HCT116 (cell line): ENCODE results near the gene IQCN.

ENCODE experiments used
- CBX3 ChIP-seq: IDR thresholded peaks from 2 replicates; pipeline ENCODE4 v1.6.1; 2012; ENCODE audit warnings: low read depth
- EGR1 ChIP-seq: IDR thresholded peaks from 2 replicates; pipeline ENCODE4 v1.6.1; 2012; ENCODE audit warnings: low read depth
- EZH2 ChIP-seq: fragments of 200-600 bp; sonication (generic); IDR thresholded peaks from 2 replicates; pipeline ENCODE4 v1.6.1; 2017; ENCODE audit warnings: antibody characterized with exemption, mixed run types
- JUND ChIP-seq: IDR thresholded peaks from 2 replicates; pipeline ENCODE4 v1.6.1; 2012
- POLR2A ChIP-seq: IDR thresholded peaks from 2 replicates; pipeline ENCODE4 v1.7.0; 2011; ENCODE audit warnings: borderline replicate concordance; ENCODE audit not compliant: insufficient read depth, insufficient read length; ENCODE audit errors: extremely low read depth
- RAD21 ChIP-seq: IDR thresholded peaks from 2 replicates; pipeline ENCODE4 v1.6.1; 2012; ENCODE audit warnings: low read depth, mild to moderate bottlenecking
- SIN3A ChIP-seq: IDR thresholded peaks from 2 replicates; pipeline ENCODE4 v1.6.1; 2012; ENCODE audit warnings: low read depth
- SP1 ChIP-seq: IDR thresholded peaks from 2 replicates; pipeline ENCODE4 v1.6.1; 2012; ENCODE audit warnings: low read depth
- YY1 ChIP-seq: IDR thresholded peaks from 2 replicates; pipeline ENCODE4 v1.6.1; 2011; ENCODE audit warnings: low read length, low read depth, moderate library complexity, mild to moderate bottlenecking; ENCODE audit not compliant: insufficient replicate concordance; ENCODE audit errors: extremely low read depth
- TF ChIP-seq, protein P1 (sequence below), 3 experiments: fragments of 200-600 bp in 1 of 3; sonication (generic) in 1 of 3; IDR thresholded peaks in 2 of 3; conservative IDR thresholded peaks in 1 of 3; 2 replicates each; pipeline ENCODE4 v1.5.1; 2012 to 2017; ENCODE audit warnings: low read depth in 2 of 3, low read length in 2 of 3, antibody characterized with exemption in 1 of 3, borderline replicate concordance in 1 of 3, control low read depth in 1 of 3, mild to moderate bottlenecking in 1 of 3, mixed read lengths in 1 of 3, mixed run types in 1 of 3, moderate library complexity in 1 of 3; ENCODE audit not compliant: insufficient read depth in 1 of 3
- TF ChIP-seq, protein P2 (sequence below): IDR thresholded peaks from 2 replicates; pipeline ENCODE4 v1.6.1; 2012
- TF ChIP-seq, protein P3 (sequence below): IDR thresholded peaks from 2 replicates; pipeline ENCODE4 v1.6.1; 2012; ENCODE audit warnings: low read depth

DNA sequence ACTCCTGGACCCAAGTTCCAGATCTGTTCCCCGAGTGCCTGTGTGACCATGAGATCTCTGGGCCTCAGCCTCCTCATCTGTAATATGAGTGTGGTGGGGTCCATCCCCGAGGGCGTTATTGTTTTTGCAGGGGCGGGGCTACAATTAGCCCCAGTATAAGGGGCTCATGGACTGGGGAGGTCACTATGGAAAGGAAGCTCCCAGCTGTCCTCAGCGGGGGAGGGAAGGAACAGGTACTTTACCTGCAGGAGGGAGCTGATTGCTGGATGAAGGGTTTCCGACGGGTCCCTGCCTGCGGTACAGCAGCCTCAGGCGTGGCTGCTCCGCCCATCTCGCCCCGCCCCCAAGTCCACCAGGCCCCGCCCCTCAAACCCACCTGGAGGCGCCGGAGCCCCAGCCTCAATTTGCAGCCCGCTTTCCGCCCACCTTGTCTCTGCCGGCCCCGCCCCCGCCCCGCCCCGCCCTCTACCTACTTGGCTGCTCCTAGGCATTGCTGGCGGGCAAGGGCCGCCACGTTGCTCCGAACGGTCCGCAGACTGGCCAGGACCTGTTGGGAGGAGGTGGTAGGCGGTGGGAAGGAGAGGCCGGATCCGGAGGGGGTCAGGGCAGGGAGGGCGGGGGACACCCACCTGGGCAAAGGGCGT, 53.5 kb downstream of the IQCN start:
- TF ChIP-seq, protein P1, sequence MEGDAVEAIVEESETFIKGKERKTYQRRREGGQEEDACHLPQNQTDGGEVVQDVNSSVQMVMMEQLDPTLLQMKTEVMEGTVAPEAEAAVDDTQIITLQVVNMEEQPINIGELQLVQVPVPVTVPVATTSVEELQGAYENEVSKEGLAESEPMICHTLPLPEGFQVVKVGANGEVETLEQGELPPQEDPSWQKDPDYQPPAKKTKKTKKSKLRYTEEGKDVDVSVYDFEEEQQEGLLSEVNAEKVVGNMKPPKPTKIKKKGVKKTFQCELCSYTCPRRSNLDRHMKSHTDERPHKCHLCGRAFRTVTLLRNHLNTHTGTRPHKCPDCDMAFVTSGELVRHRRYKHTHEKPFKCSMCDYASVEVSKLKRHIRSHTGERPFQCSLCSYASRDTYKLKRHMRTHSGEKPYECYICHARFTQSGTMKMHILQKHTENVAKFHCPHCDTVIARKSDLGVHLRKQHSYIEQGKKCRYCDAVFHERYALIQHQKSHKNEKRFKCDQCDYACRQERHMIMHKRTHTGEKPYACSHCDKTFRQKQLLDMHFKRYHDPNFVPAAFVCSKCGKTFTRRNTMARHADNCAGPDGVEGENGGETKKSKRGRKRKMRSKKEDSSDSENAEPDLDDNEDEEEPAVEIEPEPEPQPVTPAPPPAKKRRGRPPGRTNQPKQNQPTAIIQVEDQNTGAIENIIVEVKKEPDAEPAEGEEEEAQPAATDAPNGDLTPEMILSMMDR (IDR thresholded peaks at IDR 0.05 in 2 of 3, conservative IDR thresholded peaks at IDR 0.05 in 1 of 3; ENCODE audit: borderline replicate concordance in 1 of 3, insufficient read depth in 1 of 3, low read depth in 2 of 3, low read length in 2 of 3) = no peak
- no peak for TF ChIP-seq POLR2A
- TF ChIP-seq, protein P2, sequence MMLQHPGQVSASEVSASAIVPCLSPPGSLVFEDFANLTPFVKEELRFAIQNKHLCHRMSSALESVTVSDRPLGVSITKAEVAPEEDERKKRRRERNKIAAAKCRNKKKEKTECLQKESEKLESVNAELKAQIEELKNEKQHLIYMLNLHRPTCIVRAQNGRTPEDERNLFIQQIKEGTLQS = no peak
- TF ChIP-seq SIN3A = no peak
- no peak for TF ChIP-seq SP1
- no peak for TF ChIP-seq RAD21
- TF ChIP-seq, protein P3, sequence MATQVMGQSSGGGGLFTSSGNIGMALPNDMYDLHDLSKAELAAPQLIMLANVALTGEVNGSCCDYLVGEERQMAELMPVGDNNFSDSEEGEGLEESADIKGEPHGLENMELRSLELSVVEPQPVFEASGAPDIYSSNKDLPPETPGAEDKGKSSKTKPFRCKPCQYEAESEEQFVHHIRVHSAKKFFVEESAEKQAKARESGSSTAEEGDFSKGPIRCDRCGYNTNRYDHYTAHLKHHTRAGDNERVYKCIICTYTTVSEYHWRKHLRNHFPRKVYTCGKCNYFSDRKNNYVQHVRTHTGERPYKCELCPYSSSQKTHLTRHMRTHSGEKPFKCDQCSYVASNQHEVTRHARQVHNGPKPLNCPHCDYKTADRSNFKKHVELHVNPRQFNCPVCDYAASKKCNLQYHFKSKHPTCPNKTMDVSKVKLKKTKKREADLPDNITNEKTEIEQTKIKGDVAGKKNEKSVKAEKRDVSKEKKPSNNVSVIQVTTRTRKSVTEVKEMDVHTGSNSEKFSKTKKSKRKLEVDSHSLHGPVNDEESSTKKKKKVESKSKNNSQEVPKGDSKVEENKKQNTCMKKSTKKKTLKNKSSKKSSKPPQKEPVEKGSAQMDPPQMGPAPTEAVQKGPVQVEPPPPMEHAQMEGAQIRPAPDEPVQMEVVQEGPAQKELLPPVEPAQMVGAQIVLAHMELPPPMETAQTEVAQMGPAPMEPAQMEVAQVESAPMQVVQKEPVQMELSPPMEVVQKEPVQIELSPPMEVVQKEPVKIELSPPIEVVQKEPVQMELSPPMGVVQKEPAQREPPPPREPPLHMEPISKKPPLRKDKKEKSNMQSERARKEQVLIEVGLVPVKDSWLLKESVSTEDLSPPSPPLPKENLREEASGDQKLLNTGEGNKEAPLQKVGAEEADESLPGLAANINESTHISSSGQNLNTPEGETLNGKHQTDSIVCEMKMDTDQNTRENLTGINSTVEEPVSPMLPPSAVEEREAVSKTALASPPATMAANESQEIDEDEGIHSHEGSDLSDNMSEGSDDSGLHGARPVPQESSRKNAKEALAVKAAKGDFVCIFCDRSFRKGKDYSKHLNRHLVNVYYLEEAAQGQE = no peak
- no peak for TF ChIP-seq JUND
- TF ChIP-seq EZH2 = no peak
- TF ChIP-seq EGR1 = no peak
- no peak for TF ChIP-seq YY1
- TF ChIP-seq CBX3 = no peak
